PC-3 (cell line): ENCODE results near the gene COL19A1. TPM values are rescaled to one million over a fixed set of nuclear protein-coding genes. Genes with fewer than 3 reads are reported as not detected.

Experiments
- ATAC-seq: fragments of 200-7000 bp; cut with Tn5 transposase; 2 replicates; pipeline ENCODE4 v1.9.1; 2020; ENCODE audit warnings: mild to moderate bottlenecking, moderate library complexity
- BruUV-seq: library from RNA; stranded (reverse); fragments of 400-500 nt; replicated peaks from 2 replicates; lab custom pipeline; 2021; lab: Mats Ljungman, UMichigan
- CTCF ChIA-PET: fragments of 300-600 bp; sonication (Branson Sonifier 250); formaldehyde crosslinking; loops from one replicate; lab custom pipeline; 2022; ENCODE audit warnings: antibody characterized with exemption; lab: Charles Lee
- POLR2A ChIA-PET: fragments of 300-600 bp; sonication (Branson Sonifier 250); formaldehyde crosslinking; loops from one replicate; lab custom pipeline; 2022; ENCODE audit warnings: antibody characterized with exemption; ENCODE audit not compliant: unreplicated experiment; lab: Charles Lee
- DNase-seq: peaks from one replicate; pipeline ENCODE4 v3.0.0-alpha.2; 2015
- H2AFZ ChIP-seq: fragments of 300-600 bp; sonication (generic); 2 replicates; pipeline ENCODE4 v1.6.0; 2016; ENCODE audit warnings: antibody characterized with exemption, low read length
- H3F3A ChIP-seq: fragments of 300-600 bp; sonication (generic); one replicate; pipeline ENCODE4 v1.6.0; 2017; ENCODE audit warnings: antibody characterized with exemption, low read length, control low read depth, mild to moderate bottlenecking; ENCODE audit not compliant: unreplicated experiment
- H3K27ac ChIP-seq: fragments of 300-600 bp; sonication (generic); 2 replicates; pipeline ENCODE4 v1.5.1; 2016; ENCODE audit warnings: mild to moderate bottlenecking, low read length
- H3K27me3 ChIP-seq: fragments of 300-600 bp; sonication (generic); 2 replicates; pipeline ENCODE4 v1.6.1; 2016; ENCODE audit warnings: low read length, mixed read lengths
- H3K36me3 ChIP-seq: fragments of 300-600 bp; sonication (generic); 2 replicates; pipeline ENCODE4 v1.6.1; 2016; ENCODE audit warnings: low read depth, mixed run types, low read length, mixed read lengths
- H3K4me1 ChIP-seq: fragments of 300-600 bp; sonication (generic); 2 replicates; pipeline ENCODE4 v1.5.1; 2016; ENCODE audit warnings: low read length; ENCODE audit not compliant: insufficient read depth
- H3K4me2 ChIP-seq: fragments of 300-600 bp; sonication (generic); 2 replicates; pipeline ENCODE4 v1.6.0; 2016; ENCODE audit warnings: low read length
- H3K4me3 ChIP-seq: fragments of 300-600 bp; sonication (generic); 2 replicates; pipeline ENCODE4 v1.5.1; 2016; ENCODE audit warnings: mild to moderate bottlenecking, low read length, mixed read lengths
- H3K79me2 ChIP-seq: fragments of 300-600 bp; sonication (generic); 2 replicates; pipeline ENCODE4 v1.6.1; 2017; ENCODE audit warnings: low read length, mixed read lengths
- H3K9ac ChIP-seq: fragments of 300-600 bp; sonication (generic); 2 replicates; pipeline ENCODE4 v1.6.0; 2016; ENCODE audit warnings: mild to moderate bottlenecking, low read length
- H3K9me2 ChIP-seq: fragments of 300-600 bp; sonication (generic); replicated peaks from 2 replicates; pipeline ENCODE4 v1.6.1; 2016; ENCODE audit warnings: mixed run types, low read length, mixed read lengths
- H3K9me3 ChIP-seq: fragments of 300-600 bp; sonication (generic); 2 replicates; pipeline ENCODE4 v1.6.1; 2016; ENCODE audit warnings: low read length, mixed read lengths
- H4K20me1 ChIP-seq: fragments of 300-600 bp; sonication (generic); 2 replicates; pipeline ENCODE4 v1.6.1; 2016; ENCODE audit warnings: low read length, mixed read lengths
- EZH2 ChIP-seq: fragments of 300-600 bp; sonication (generic); IDR thresholded peaks from one replicate; pipeline ENCODE4 v1.6.1; 2017; ENCODE audit warnings: antibody characterized with exemption, mild to moderate bottlenecking, low read length; ENCODE audit not compliant: unreplicated experiment
- EZH2phosphoT487 ChIP-seq: fragments of 300-600 bp; sonication (generic); IDR thresholded peaks from 2 replicates; pipeline ENCODE4 v1.6.1; 2018; ENCODE audit warnings: mild to moderate bottlenecking, antibody characterized with exemption, low read length, borderline replicate concordance
- intact Hi-C: fragments of 100-400 bp; cut with micrococcal nuclease; formaldehyde crosslinking; loops from 2 replicates; pipeline ENCODE4 v1.9.0; 2023
- total RNA-seq: library from RNA; depleted of rRNA; stranded (reverse); fragments of >200 nt; gene quantifications from 2 replicates; pipeline ENCODE4 v1.2.3, GENCODE V29; 2014
- TF ChIP-seq, protein P1 (sequence below): fragments of 300-600 bp; sonication (generic); conservative IDR thresholded peaks from 2 replicates; pipeline ENCODE4 v1.5.1; 2017; ENCODE audit warnings: antibody characterized with exemption, low read depth, mild to moderate bottlenecking, low read length

Gene COL19A1
- total RNA-seq, 1 experiment from 2014 or later = not detected

DNA sequence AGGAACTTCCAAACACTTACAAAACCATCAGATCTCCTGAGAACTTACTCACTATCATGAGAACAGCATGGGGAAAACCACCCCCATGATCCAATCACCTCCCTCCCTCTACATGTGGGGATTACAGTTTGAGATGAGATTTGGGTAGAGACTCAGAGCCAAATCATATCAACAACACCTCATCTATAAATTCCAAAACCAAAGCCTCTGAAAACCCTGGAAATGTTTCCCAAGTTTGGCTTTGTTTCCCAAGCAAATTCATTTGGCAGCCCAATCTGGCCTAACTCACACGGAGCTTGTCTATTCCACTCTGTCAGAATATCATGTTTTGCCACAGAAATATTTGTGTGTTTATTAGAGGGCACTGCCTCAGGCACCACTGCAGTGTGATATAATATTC is 293.9 kb downstream of the COL19A1 start:
- Histone ChIP-seq H3K9me3 (no peaks in the 10 kb centered on the region), H3K27ac (no peak overlapping the region), H3K79me2 (no peaks in the 10 kb centered on the region), H3K36me3 (no peaks in the 10 kb centered on the region), H3K27me3 (peaks cover 19% of the 10 kb centered on the region; the same call in 1 of the 2 replicates), H3K9me2 (no peaks in the 10 kb centered on the region), H3K4me1 (no peaks in the 10 kb centered on the region), H3K9ac (no peak overlapping the region), H2AFZ (no peak overlapping the region), H3F3A (no peaks in the 10 kb centered on the region), H3K4me3 (no peak overlapping the region), H4K20me1 (no peaks in the 10 kb centered on the region), H3K4me2 (no peak overlapping the region)
- DNase-seq = no peak
- CTCF ChIA-PET = no interaction called here
- intact Hi-C loops = no loop called here
- BruUV-seq = no TSS peak
- POLR2A ChIA-PET = no interaction called here
- TF ChIP-seq, protein P1, sequence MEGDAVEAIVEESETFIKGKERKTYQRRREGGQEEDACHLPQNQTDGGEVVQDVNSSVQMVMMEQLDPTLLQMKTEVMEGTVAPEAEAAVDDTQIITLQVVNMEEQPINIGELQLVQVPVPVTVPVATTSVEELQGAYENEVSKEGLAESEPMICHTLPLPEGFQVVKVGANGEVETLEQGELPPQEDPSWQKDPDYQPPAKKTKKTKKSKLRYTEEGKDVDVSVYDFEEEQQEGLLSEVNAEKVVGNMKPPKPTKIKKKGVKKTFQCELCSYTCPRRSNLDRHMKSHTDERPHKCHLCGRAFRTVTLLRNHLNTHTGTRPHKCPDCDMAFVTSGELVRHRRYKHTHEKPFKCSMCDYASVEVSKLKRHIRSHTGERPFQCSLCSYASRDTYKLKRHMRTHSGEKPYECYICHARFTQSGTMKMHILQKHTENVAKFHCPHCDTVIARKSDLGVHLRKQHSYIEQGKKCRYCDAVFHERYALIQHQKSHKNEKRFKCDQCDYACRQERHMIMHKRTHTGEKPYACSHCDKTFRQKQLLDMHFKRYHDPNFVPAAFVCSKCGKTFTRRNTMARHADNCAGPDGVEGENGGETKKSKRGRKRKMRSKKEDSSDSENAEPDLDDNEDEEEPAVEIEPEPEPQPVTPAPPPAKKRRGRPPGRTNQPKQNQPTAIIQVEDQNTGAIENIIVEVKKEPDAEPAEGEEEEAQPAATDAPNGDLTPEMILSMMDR = no peak
- TF ChIP-seq EZH2phosphoT487 = no peak
- no peak for TF ChIP-seq EZH2
- no peak for ATAC-seq

DNA sequence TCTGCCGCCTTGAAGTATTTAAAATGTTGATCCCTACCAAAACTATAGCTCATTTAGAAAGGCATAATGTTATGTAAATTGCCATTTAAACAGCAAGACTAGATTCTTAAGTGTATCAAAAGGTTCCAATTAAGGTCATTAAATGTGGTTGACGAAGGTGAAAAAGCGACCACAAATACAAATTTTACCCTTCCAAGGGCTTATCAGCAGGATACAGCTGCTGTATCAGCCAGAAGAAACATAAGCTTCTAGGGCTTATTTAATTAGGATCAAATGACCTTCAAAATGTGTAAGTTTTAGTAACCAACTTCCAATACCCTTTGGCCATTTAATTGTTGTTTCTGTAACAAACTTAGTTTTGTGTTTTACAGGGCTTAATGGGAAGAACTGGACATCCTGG is 296.6 kb downstream of the COL19A1 start:
- no peaks in the 10 kb centered on the region for H3F3A ChIP-seq
- H3K9ac ChIP-seq = no peak overlapping the region
- no peak overlapping the region for H3K27ac ChIP-seq
- no peaks in the 10 kb centered on the region for H3K36me3 ChIP-seq
- DNase-seq (no peak), ATAC-seq (no peak)
- no peaks in the 10 kb centered on the region for H3K9me2 ChIP-seq
- H4K20me1 ChIP-seq = no peaks in the 10 kb centered on the region
- intact Hi-C loops = no loop called here
- H3K27me3 ChIP-seq = peaks cover 14% of the 10 kb centered on the region; the same call in 1 of the 2 replicates
- H3K4me1 ChIP-seq = no peaks in the 10 kb centered on the region
- TF ChIP-seq EZH2phosphoT487 = no peak
- TF ChIP-seq EZH2 = no peak
- TF ChIP-seq, protein P1 = no peak
- ChIA-PET POLR2A (no interaction called here), CTCF (no interaction called here)
- H2AFZ ChIP-seq = no peak overlapping the region
- no peaks in the 10 kb centered on the region for H3K79me2 ChIP-seq
- no peak overlapping the region for H3K4me2 ChIP-seq
- no peak overlapping the region for H3K4me3 ChIP-seq
- no TSS peak for BruUV-seq
- H3K9me3 ChIP-seq = no peaks in the 10 kb centered on the region

DNA sequence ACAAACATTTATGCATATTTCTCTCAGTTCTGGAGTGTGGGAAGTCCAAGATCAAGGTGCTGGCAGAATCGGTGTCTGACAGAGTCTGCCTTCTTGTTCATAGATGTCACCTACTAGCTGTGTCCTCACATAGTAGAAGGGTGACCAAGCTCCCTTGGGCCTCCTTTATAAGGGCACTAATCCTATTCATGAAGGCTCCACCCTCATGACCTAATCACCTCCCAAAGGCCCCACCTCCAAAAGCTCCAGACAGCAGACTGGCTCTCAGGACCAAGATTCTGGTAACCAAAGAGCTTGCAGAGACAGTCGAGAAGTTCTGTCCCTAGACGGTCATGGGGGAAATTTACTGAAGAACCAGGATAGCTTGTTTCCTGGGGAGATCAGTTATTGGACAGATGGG is 297.4 kb downstream of the COL19A1 start:
- H3F3A ChIP-seq = no peaks in the 10 kb centered on the region
- H3K27ac ChIP-seq = no peak overlapping the region
- H3K79me2 ChIP-seq = no peaks in the 10 kb centered on the region
- ChIA-PET POLR2A (no interaction called here), CTCF (no interaction called here)
- H3K4me3 ChIP-seq = no peak overlapping the region
- no peak overlapping the region for H3K4me2 ChIP-seq
- DNase-seq (no peak), ATAC-seq (no peak)
- no peak overlapping the region for H2AFZ ChIP-seq
- H3K9ac ChIP-seq = no peak overlapping the region
- no TSS peak for BruUV-seq
- no peaks in the 10 kb centered on the region for H3K4me1 ChIP-seq
- no peaks in the 10 kb centered on the region for H3K9me3 ChIP-seq
- no peaks in the 10 kb centered on the region for H3K36me3 ChIP-seq
- H3K27me3 ChIP-seq = peaks cover 15% of the 10 kb centered on the region; the same call in 1 of the 2 replicates
- no peaks in the 10 kb centered on the region for H4K20me1 ChIP-seq
- TF ChIP-seq, protein P1 = no peak
- no peak for TF ChIP-seq EZH2
- TF ChIP-seq EZH2phosphoT487 = no peak
- no peaks in the 10 kb centered on the region for H3K9me2 ChIP-seq
- intact Hi-C loops = no loop called here
